AG09319 (cell line): ENCODE results near the gene P2RX1.

Experiments
- DNase-seq: peaks from one replicate; pipeline ENCODE4 v3.0.0-alpha.2; 2010; ENCODE audit warnings: low read depth; ENCODE audit errors: extremely low read depth
- CTCF ChIP-seq: IDR thresholded peaks from 2 replicates; pipeline ENCODE4 v1.5.1; 2011; ENCODE audit warnings: low read depth, mild to moderate bottlenecking, inconsistent platforms, low read length, moderate library complexity

The P2RX1 gene

DNA sequence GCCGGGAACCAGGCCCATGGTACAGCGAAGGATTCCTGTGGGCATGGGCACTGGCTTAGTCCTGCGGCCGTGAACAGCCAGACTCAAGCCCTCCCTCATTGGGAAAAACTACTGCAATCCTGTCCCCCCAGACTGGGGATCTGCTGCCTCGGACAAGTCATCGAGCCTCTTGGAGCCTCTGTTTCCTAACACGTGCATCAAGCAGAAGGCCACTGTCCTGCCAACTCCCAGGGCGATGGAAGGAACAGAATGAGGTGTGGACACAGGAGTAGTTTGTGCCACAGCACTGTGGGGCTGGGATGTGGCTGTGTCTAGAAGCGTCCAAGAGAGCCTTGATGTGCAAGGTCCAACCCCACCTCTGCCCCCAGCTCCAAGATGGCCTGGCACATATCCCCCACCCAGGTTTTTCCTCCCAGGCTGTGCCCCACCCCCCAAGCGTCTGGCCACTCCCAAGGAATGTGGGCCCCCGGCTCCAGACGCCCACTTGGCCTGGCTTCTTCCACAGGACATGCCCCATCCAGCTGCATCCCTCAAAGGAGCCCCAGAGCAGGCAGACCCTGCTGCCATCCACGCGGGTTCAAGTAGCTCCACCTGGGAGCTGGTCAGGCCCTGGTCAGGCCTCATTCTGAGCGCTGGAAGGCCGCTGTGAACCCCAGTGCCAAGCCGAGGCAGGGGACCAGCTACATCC is 26.8 kb downstream of the P2RX1 start:
- no peak for DNase-seq
- no peak for TF ChIP-seq CTCF

DNA sequence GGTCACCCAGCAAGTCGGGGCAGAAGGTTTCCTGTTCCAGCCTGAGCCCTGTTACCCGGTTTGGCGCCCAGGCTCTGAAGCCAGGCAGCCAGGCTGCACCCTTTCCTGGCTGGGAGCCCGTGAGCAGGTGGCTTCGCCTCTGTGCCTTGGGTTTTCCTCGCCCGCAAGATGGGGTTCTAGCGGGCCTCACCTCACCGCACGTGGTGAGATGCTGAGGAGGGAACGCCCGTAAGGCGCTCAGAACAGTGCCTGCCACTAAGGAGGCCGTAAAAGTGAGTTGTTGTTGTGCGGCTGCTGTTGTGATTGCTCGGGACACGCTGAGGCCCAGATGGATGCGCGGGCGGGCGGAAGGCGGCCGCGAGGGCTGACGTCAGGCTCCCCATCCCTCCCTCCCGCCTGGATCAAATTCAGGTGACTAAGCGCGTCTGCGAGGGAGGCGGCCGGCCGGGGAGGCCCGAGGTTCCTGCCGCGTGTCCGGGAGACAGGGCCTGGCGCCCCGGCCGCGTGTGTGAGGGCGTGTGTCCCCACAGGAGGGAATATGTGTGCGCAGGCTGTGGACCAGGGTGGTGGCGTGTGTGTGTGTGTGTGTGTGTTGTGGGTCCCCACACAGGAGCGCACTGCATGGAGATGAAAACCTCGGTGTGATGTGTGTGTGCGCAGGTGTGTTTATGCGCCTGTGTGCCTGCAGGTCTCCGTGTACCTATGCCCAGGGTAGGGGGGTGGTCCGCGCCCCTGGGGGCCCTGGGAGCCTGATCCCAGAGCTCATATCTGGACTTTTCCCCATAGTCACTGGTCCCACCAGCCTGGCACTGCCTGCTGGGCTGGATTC is 27.7 kb downstream of the P2RX1 start:
- no peak for TF ChIP-seq CTCF
- DNase-seq, result peak; percentile 75

- no peak for TF ChIP-seq CTCF
- no peak for DNase-seq
Observed at GRCh38 chr17:3887804-3888203, 28.5 kb downstream of the P2RX1 start.

DNA sequence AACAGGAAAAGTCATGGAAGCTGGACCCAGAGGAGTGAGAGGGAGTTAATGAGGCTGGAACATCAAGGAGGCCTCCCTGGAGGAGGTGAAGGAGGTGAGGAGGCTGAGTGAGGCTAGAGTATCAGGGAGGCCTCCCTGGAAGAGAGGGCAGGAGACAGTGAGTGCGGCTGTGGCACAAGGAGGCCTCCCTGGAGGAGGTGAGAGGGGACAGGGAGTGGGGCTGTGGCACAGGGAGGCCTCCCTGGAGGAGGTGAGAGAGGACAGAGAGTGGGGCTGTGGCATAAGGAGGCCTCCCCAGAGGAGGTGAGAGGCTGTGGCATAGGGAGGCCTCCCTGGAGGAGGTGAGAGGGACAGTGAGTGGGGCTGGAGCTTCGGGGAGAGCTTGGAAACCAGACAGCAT is 28.9 kb downstream of the P2RX1 start:
- DNase-seq, result no peak
- TF ChIP-seq CTCF, result no peak

- no peak for DNase-seq
- TF ChIP-seq CTCF, result no peak
Observed at GRCh38 chr17:3886776-3887175, 29.5 kb downstream of the P2RX1 start.

GRCh38 chr17:3885970-3886369 is 30.3 kb downstream of the P2RX1 start:
- no peak for TF ChIP-seq CTCF
- DNase-seq, result no peak

GRCh38 chr17:3885271-3885670 is 31.0 kb downstream of the P2RX1 start:
- no peak for DNase-seq

More at GRCh38 chr17:3885271-3885670, 31.0 kb downstream of the P2RX1 start:
- no peak for TF ChIP-seq CTCF
